GM12878 (cell line): ENCODE measurements around the gene TFCP2L1. TPM values are rescaled to one million over a fixed set of nuclear protein-coding genes. Genes with fewer than 3 reads are reported as not detected.

ENCODE experiments used
- ATAC-seq: fragments of 200-7000 bp; cut with Tn5 transposase; 3 replicates; pipeline ENCODE4 v1.9.1; 2020; ENCODE audit warnings: mild to moderate bottlenecking, moderate library complexity
- BruUV-seq: library from RNA; stranded (reverse); fragments of 400-500 nt; replicated peaks from 2 replicates; lab custom pipeline; 2021; lab: Mats Ljungman, UMichigan
- CTCF ChIA-PET: fragments of 300-600 bp; sonication (Branson Sonifier 250); formaldehyde crosslinking; extraction: SDS; loops from one replicate; lab custom pipeline; 2021; ENCODE audit warnings: inconsistent platforms; lab: Yijun Ruan, JAX
- POLR2A ChIA-PET: fragments of 350-600 bp; formaldehyde crosslinking; extraction: SDS; loops from one replicate; lab custom pipeline; 2021; ENCODE audit warnings: inconsistent platforms; lab: Charles Lee
- RAD21 ChIA-PET: fragments of 300-600 bp; sonication (Branson Sonifier 250); formaldehyde crosslinking; loops from one replicate; lab custom pipeline; 2023; ENCODE audit warnings: antibody characterized with exemption; ENCODE audit not compliant: unreplicated experiment; lab: Charles Lee
- SMC1A ChIA-PET: fragments of 300-600 bp; sonication (Branson Sonifier 250); formaldehyde crosslinking; loops from one replicate; lab custom pipeline; 2023; ENCODE audit not compliant: unreplicated experiment, uncharacterized antibody; lab: Charles Lee
- DNase-seq: peaks from one replicate; pipeline ENCODE4 v3.0.0-alpha.2; 2011; ENCODE audit warnings: low read depth, low spot score
- FAIRE-seq: peaks from 3 replicates; lab custom pipeline; 2011; peaks lifted over from hg19 to GRCh38; lab: Jason Lieb, UNC
- H2AFZ ChIP-seq: 2 replicates; pipeline ENCODE4 v1.6.0; 2011; ENCODE audit warnings: low read depth, low read length, control low read depth; ENCODE audit not compliant: control insufficient read depth
- H3K27ac ChIP-seq: 2 replicates; pipeline ENCODE4 v1.5.1; 2011; ENCODE audit warnings: control low read depth; ENCODE audit not compliant: control insufficient read depth, insufficient read depth
- H3K27me3 ChIP-seq, 2 experiments: replicated peaks in 1 of 2; 2 replicates each; pipeline versions ENCODE4 v1.6.0 to v1.6.1; 2011; ENCODE audit warnings: low read length in 1 of 2; ENCODE audit not compliant: control insufficient read depth in 2 of 2, insufficient read depth in 2 of 2
- H3K36me3 ChIP-seq, 2 experiments: 2 replicates each; pipeline ENCODE4 v1.5.1; 2011; ENCODE audit warnings: low read length in 1 of 2; ENCODE audit not compliant: control insufficient read depth in 2 of 2, insufficient read depth in 2 of 2
- H3K4me1 ChIP-seq: 2 replicates; pipeline ENCODE4 v1.6.1; 2011; ENCODE audit warnings: mild to moderate bottlenecking, low read length, moderate library complexity, mixed read lengths; ENCODE audit not compliant: control insufficient read depth, insufficient read depth
- H3K4me2 ChIP-seq: 2 replicates; pipeline ENCODE4 v1.6.0; 2011; ENCODE audit warnings: control low read depth; ENCODE audit not compliant: control insufficient read depth, insufficient read depth
- H3K4me3 ChIP-seq: fragments of 200-600 bp; sonication (generic); 2 replicates; pipeline ENCODE4 v1.5.1; 2016
- H3K79me2 ChIP-seq: 2 replicates; pipeline ENCODE4 v1.6.0; 2011; ENCODE audit warnings: low read length; ENCODE audit not compliant: control insufficient read depth, insufficient read depth
- H3K9ac ChIP-seq: 2 replicates; pipeline ENCODE4 v1.8.0; 2011; ENCODE audit warnings: low read length, control low read depth, mixed read lengths; ENCODE audit not compliant: control insufficient read depth, insufficient read depth
- H3K9me3 ChIP-seq: replicated peaks from 3 replicates; pipeline ENCODE4 v1.5.1; 2011; ENCODE audit warnings: mild to moderate bottlenecking, low read length; ENCODE audit not compliant: control insufficient read depth, insufficient read depth
- H4K20me1 ChIP-seq: 2 replicates; pipeline ENCODE4 v1.6.0; 2011; ENCODE audit not compliant: control insufficient read depth, insufficient read depth
- CEBPZ ChIP-seq: fragments of 150-350 bp; IDR thresholded peaks from 2 replicates; pipeline ENCODE4 v1.6.1; 2016; ENCODE audit warnings: low read depth, low read length
- E2F8 ChIP-seq: fragments of 450-650 bp; IDR thresholded peaks from 2 replicates; pipeline ENCODE4 v1.6.1; 2018; ENCODE audit warnings: mild to moderate bottlenecking, low read depth, moderate library complexity; ENCODE audit not compliant: partially characterized antibody
- HDAC6 ChIP-seq: fragments of 200-600 bp; sonication (generic); IDR thresholded peaks from one replicate; pipeline ENCODE4 v1.8.0; 2017; ENCODE audit warnings: antibody characterized with exemption; ENCODE audit not compliant: unreplicated experiment
- MTA3 ChIP-seq: IDR thresholded peaks from 2 replicates; pipeline ENCODE4 v1.6.1; 2012; ENCODE audit warnings: low read length, inconsistent platforms, borderline replicate concordance
- RELA ChIP-seq: fragments of 450-650 bp; IDR thresholded peaks from 2 replicates; pipeline ENCODE4 v1.8.0; 2014; ENCODE audit warnings: borderline replicate concordance; ENCODE audit not compliant: partially characterized antibody
- RUNX3 ChIP-seq: IDR thresholded peaks from 2 replicates; pipeline ENCODE4 v1.6.1; 2012; ENCODE audit warnings: low read length, inconsistent platforms
- SKIL ChIP-seq: fragments of 450-650 bp; IDR thresholded peaks from 2 replicates; pipeline ENCODE4 v1.6.1; 2017; ENCODE audit warnings: mild to moderate bottlenecking, low read depth, inconsistent platforms; ENCODE audit not compliant: poor library complexity, severe bottlenecking
- USF1 ChIP-seq: IDR thresholded peaks from 2 replicates; pipeline ENCODE4 v1.6.1; 2011; ENCODE audit warnings: borderline replicate concordance, low read depth, mild to moderate bottlenecking, moderate library complexity, mixed read lengths, low read length; ENCODE audit not compliant: insufficient read depth; ENCODE audit errors: extremely low read length
- YY1 ChIP-seq: IDR thresholded peaks from 2 replicates; pipeline ENCODE4 v1.6.1; 2011; ENCODE audit warnings: low read depth, mild to moderate bottlenecking, low read length
- ZBTB11 ChIP-seq: fragments of 450-650 bp; formaldehyde crosslinking; IDR thresholded peaks from 2 replicates; pipeline ENCODE4 v1.5.0; 2022; ENCODE audit warnings: mild to moderate bottlenecking, missing genetic modification characterization
- ZZZ3 ChIP-seq: IDR thresholded peaks from 2 replicates; pipeline ENCODE4 v1.6.1; 2011; ENCODE audit warnings: low read depth; ENCODE audit not compliant: control insufficient read depth, insufficient read length
- WGBS: methylation state at CpG from one replicate; pipeline ENCODE4 v1.1.6; 2016; ENCODE audit warnings: low lambda C conversion rate; ENCODE audit not compliant: insufficient replicate concordance, insufficient coverage; ENCODE audit errors: missing lambda C conversion rate; 5-methylcytosine and 5-hydroxymethylcytosine counted together
- in situ Hi-C: fragments of 300-500 bp; cut with MboI; formaldehyde crosslinking; loops from 9 replicates; pipeline ENCODE4 v1.14.3; 2018; ENCODE audit warnings: mixed read lengths
- intact Hi-C: fragments of 100-400 bp; cut with micrococcal nuclease; formaldehyde crosslinking; loops from one replicate; pipeline ENCODE4 v1.14.2; 2022; ENCODE audit not compliant: unreplicated experiment
- polyA plus RNA-seq, 11 experiments: library from polyadenylated mRNA; depleted of rRNA in 4 of 11; unstranded in 6 of 11; stranded (reverse) in 5 of 11; fragments of >200 nt; fragmentation: Nextera tagmentation in 4 of 11; fragmentation: Illumina TruSeq in 1 of 11; extraction: Ambion mirVana in 4 of 11; extraction: Trizol in 1 of 11; gene quantifications; 1 replicate in 1 of 11; 2 replicates in 10 of 11; pipeline versions ENCODE4 v1.2.1 to v1.2.3, GENCODE V29; 2011 to 2016; ENCODE audit warnings: inconsistent platforms in 2 of 11, missing spikeins in 2 of 11, low read depth in 1 of 11
- total RNA-seq, 4 experiments: library from RNA; depleted of rRNA in 3 of 4; stranded (reverse); fragments of >200 nt in 3 of 4; fragmentation: Illumina TruSeq in 1 of 4; extraction: Trizol in 1 of 4; gene quantifications; 2 replicates each; pipeline versions ENCODE4 v1.2.1 to v1.2.3, GENCODE V29; 2013 to 2021

Gene TFCP2L1
- total and polyA plus RNA-seq, 10 of the 15 experiments (the other 5 are each of a cell fraction or from before 2014, with no cell fraction given): 0.02 to 0.21 (median 0.09) TPM; not detected in 1

GRCh38 chr2:121258051-121258450 lies 27.0 kb downstream of the TFCP2L1 start:
- no peak overlapping the region for H2AFZ ChIP-seq
- 0% methylated on average over 5 of the region's 5 CpGs for WGBS
- no peak for ATAC-seq
- CTCF ChIA-PET: no interaction called here
- in situ Hi-C loops: no loop called here
- H4K20me1 ChIP-seq: no peaks in the 10 kb centered on the region
- H3K27ac ChIP-seq: no peak overlapping the region
- H3K27me3 ChIP-seq: no peaks in the 10 kb centered on the region; a peak in 1 of 4 replicates
- no peak overlapping the region for H3K9ac ChIP-seq
- POLR2A ChIA-PET: no interaction called here
- BruUV-seq: no TSS peak
- SMC1A ChIA-PET: no interaction called here
- H3K4me2 ChIP-seq: no peak overlapping the region
- no peaks in the 10 kb centered on the region for H3K36me3 ChIP-seq
- no peak overlapping the region for H3K4me3 ChIP-seq
- H3K9me3 ChIP-seq: no peaks in the 10 kb centered on the region
- H3K79me2 ChIP-seq: no peaks in the 10 kb centered on the region
- RAD21 ChIA-PET: no interaction called here
- intact Hi-C loops: no loop called here
- H3K4me1 ChIP-seq: no peaks in the 10 kb centered on the region
- FAIRE-seq: no peak
- DNase-seq: no peak
- no peak for TF ChIP-seq USF1
- no peak for TF ChIP-seq MTA3
- TF ChIP-seq HDAC6: no peak
- TF ChIP-seq E2F8: no peak
- no peak for TF ChIP-seq RUNX3
- TF ChIP-seq ZZZ3: no peak
- TF ChIP-seq ZBTB11 (CRISPR knock-in tag): no peak
- TF ChIP-seq YY1: no peak
- no peak for TF ChIP-seq CEBPZ
- no peak for TF ChIP-seq SKIL
- TF ChIP-seq RELA: no peak
